Naive thymus-derived CD4-positive, alpha-beta T cell (primary cell): ENCODE data around the gene COX6A1. TPM values are rescaled to one million over a fixed set of nuclear protein-coding genes. Genes with fewer than 3 reads are reported as not detected.
A peak's percentile ranks its signal among the peaks of the same experiment; 100 is the strongest.

ENCODE experiments used
- ATAC-seq: fragments of 150-1000 bp; cut with Tn5 transposase; 2 replicates; pipeline ENCODE4 v1.10.0; 2021; ENCODE audit warnings: mild to moderate bottlenecking, moderate library complexity
- CTCF ChIA-PET: fragments of 350-600 bp; sonication (Branson Sonifier 250); formaldehyde crosslinking; loops from one replicate; lab custom pipeline; 2021; ENCODE audit warnings: antibody characterized with exemption; lab: Charles Lee
- POLR2A ChIA-PET: fragments of 350-600 bp; sonication (Branson Sonifier 250); formaldehyde crosslinking; loops from one replicate; lab custom pipeline; 2021; ENCODE audit warnings: antibody characterized with exemption, inconsistent platforms; lab: Charles Lee
- DNase-seq, 9 donors: peaks; one replicate each; pipeline versions ENCODE4 v3.0.0 to v3.0.0-alpha.2; 2020 to 2022; ENCODE audit warnings: mixed read lengths in 1 of 9
- H3K27ac ChIP-seq: one replicate; pipeline ENCODE4 v1.7.0; 2013; ENCODE audit warnings: mild to moderate bottlenecking, low read depth, low read length, moderate library complexity
- H3K27me3 ChIP-seq, 2 donors: one replicate each; pipeline ENCODE4 v1.7.0; 2013; ENCODE audit warnings: low read length in 2 of 2, mild to moderate bottlenecking in 2 of 2, moderate library complexity in 2 of 2; ENCODE audit not compliant: control insufficient read depth in 2 of 2, insufficient read depth in 2 of 2
- H3K36me3 ChIP-seq, 3 experiments: 1 replicate in 2 of 3; 2 replicates in 1 of 3; pipeline ENCODE4 v1.7.0; 2013; ENCODE audit warnings: low read length in 3 of 3, mild to moderate bottlenecking in 3 of 3, moderate library complexity in 1 of 3; ENCODE audit not compliant: insufficient read depth in 3 of 3, control insufficient read depth in 2 of 3
- H3K4me1 ChIP-seq, 2 donors: one replicate each; pipeline ENCODE4 v1.7.0; 2013; ENCODE audit warnings: low read length in 2 of 2, mild to moderate bottlenecking in 2 of 2, moderate library complexity in 1 of 2; ENCODE audit not compliant: control insufficient read depth in 2 of 2, insufficient read depth in 2 of 2
- H3K4me3 ChIP-seq: 2 replicates; pipeline ENCODE4 v1.7.0; 2013; ENCODE audit warnings: mild to moderate bottlenecking, low read length
- H3K9me3 ChIP-seq, 3 experiments: 1 replicate in 2 of 3; 2 replicates in 1 of 3; pipeline ENCODE4 v1.7.0; 2013; ENCODE audit warnings: low read length in 3 of 3; ENCODE audit not compliant: control insufficient read depth in 2 of 3
- H3K27ac Mint-ChIP-seq, 9 donors: one replicate each; pipeline ENCODE4 v1.8.0; 2020 to 2022; ENCODE audit warnings: mixed read lengths in 9 of 9, mild to moderate bottlenecking in 8 of 9, moderate library complexity in 5 of 9, inconsistent platforms in 2 of 9
- H3K27me3 Mint-ChIP-seq, 5 donors: one replicate each; pipeline ENCODE4 v1.8.0; 2021 to 2022; ENCODE audit warnings: mixed read lengths in 5 of 5, mild to moderate bottlenecking in 1 of 5
- H3K36me3 Mint-ChIP-seq, 5 donors: one replicate each; pipeline ENCODE4 v1.8.0; 2020 to 2022; ENCODE audit warnings: mixed read lengths in 5 of 5, mild to moderate bottlenecking in 3 of 5, inconsistent platforms in 1 of 5
- H3K4me1 Mint-ChIP-seq, 7 donors: one replicate each; pipeline ENCODE4 v1.8.0; 2020 to 2022; ENCODE audit warnings: mixed read lengths in 7 of 7, mild to moderate bottlenecking in 3 of 7, inconsistent platforms in 1 of 7
- H3K4me3 Mint-ChIP-seq, 10 donors: one replicate each; pipeline ENCODE4 v1.8.0; 2020 to 2022; ENCODE audit warnings: mild to moderate bottlenecking in 10 of 10, mixed read lengths in 10 of 10, moderate library complexity in 6 of 10, inconsistent platforms in 2 of 10
- H3K9me3 Mint-ChIP-seq, 11 donors: one replicate each; pipeline ENCODE4 v1.8.0; 2020 to 2022; ENCODE audit warnings: mixed read lengths in 11 of 11, mild to moderate bottlenecking in 4 of 11, inconsistent platforms in 1 of 11, moderate library complexity in 1 of 11
- intact Hi-C, 2 donors: fragments of 100-400 bp; cut with micrococcal nuclease; formaldehyde crosslinking; loops; one replicate each; pipeline ENCODE4 v1.15.1; 2023
- polyA plus RNA-seq, 2 donors: library from polyadenylated mRNA; unstranded; fragments of 300-500 nt; fragmentation: Illumina TruSeq; gene quantifications; one replicate each; pipeline ENCODE4 v1.2.3, GENCODE V29; 2021
- total RNA-seq, 6 experiments: library from RNA in 5 of 6; stranded (reverse) in 5 of 6; gene quantifications; 1 replicate in 5 of 6; 2 replicates in 1 of 6; pipeline ENCODE4 v1.2.3 and lab custom pipeline; 2021 to 2026

The COX6A1 gene
- total and polyA plus RNA-seq, 7 experiments from 2014 or later = 118 to 782 (median 163) TPM

GRCh38 chr12:120425797-120426196 lies 12.1 kb upstream of the COX6A1 start:
- CTCF ChIA-PET = no interaction called here
- H3K36me3 Mint-ChIP-seq = no peaks in the 10 kb centered on the region
- H3K4me3 Mint-ChIP-seq = no peak overlapping the region
- Histone ChIP-seq H3K27me3 (no peaks in the 10 kb centered on the region), H3K9me3 (no peaks in the 10 kb centered on the region), H3K4me3 (no peak overlapping the region), H3K27ac (no peak overlapping the region), H3K4me1 (no peaks in the 10 kb centered on the region), H3K36me3 (no peaks in the 10 kb centered on the region)
- peaks cover 0 to 3% (median 0%) of the 10 kb centered on the region in 11 donors for H3K9me3 Mint-ChIP-seq
- DNase-seq (no peak), ATAC-seq (no peak)
- POLR2A ChIA-PET = no interaction called here
- H3K27me3 Mint-ChIP-seq = peaks cover 0 to 17% (median 0%) of the 10 kb centered on the region in 5 donors
- no peak overlapping the region for H3K27ac Mint-ChIP-seq
- intact Hi-C loops = no loop called here
- peaks cover 3 to 7% (median 4%) of the 10 kb centered on the region in 7 donors for H3K4me1 Mint-ChIP-seq

GRCh38 chr12:120428597-120429229 lies 9.2 kb upstream of the COX6A1 start:
- no peak overlapping the region for H3K4me3 Mint-ChIP-seq
- POLR2A ChIA-PET = interaction anchor here (0.9 to 1.2 kb wide), 3 partner anchors 10 to 101 kb away, joined by 3 read pairs; partner anchors contain the start of gene PLA2G1B
- H3K4me1 Mint-ChIP-seq = peaks cover 0 to 5% (median 4%) of the 10 kb centered on the region in 7 donors
- H3K27me3 Mint-ChIP-seq = peaks cover 0 to 17% (median 4%) of the 10 kb centered on the region in 5 donors
- Histone ChIP-seq H3K27me3 (no peaks in the 10 kb centered on the region), H3K4me1 (no peaks in the 10 kb centered on the region), H3K4me3 (no peak overlapping the region), H3K9me3 (no peaks in the 10 kb centered on the region), H3K27ac (no peak overlapping the region), H3K36me3 (no peaks in the 10 kb centered on the region)
- no peak overlapping the region for H3K27ac Mint-ChIP-seq
- CTCF ChIA-PET = interaction anchor here (0.6 to 2.2 kb wide), 3 partner anchors 72 to 358 kb away, joined by 3 to 8 read pairs (median 4); no protein-coding TSS in a partner anchor
- intact Hi-C loops = no loop called here
- no peaks in the 10 kb centered on the region for H3K36me3 Mint-ChIP-seq
- peaks cover 0 to 5% (median 0%) of the 10 kb centered on the region in 11 donors for H3K9me3 Mint-ChIP-seq
- no peak for DNase-seq
- no peak for ATAC-seq

GRCh38 chr12:120429368-120429767 lies 8.5 kb upstream of the COX6A1 start:
- H3K27ac Mint-ChIP-seq = no peak overlapping the region
- no peaks in the 10 kb centered on the region for H3K9me3 ChIP-seq
- CTCF ChIA-PET = interaction anchor here (0.6 to 2.2 kb wide), 6 partner anchors 52 to 1784 kb away, joined by 3 to 8 read pairs (median 4); no protein-coding TSS in a partner anchor
- no peak overlapping the region for H3K4me3 ChIP-seq
- no peaks in the 10 kb centered on the region for H3K4me1 ChIP-seq
- H3K36me3 Mint-ChIP-seq = no peaks in the 10 kb centered on the region
- intact Hi-C loops = no loop called here
- H3K27ac ChIP-seq = no peak overlapping the region
- no peak overlapping the region for H3K4me3 Mint-ChIP-seq
- H3K27me3 Mint-ChIP-seq = peaks cover 0 to 17% (median 4%) of the 10 kb centered on the region in 5 donors
- no peaks in the 10 kb centered on the region for H3K36me3 ChIP-seq
- H3K9me3 Mint-ChIP-seq = peaks cover 0 to 5% (median 0%) of the 10 kb centered on the region in 11 donors
- no peaks in the 10 kb centered on the region for H3K27me3 ChIP-seq
- DNase-seq (no peak), ATAC-seq (no peak)
- POLR2A ChIA-PET = interaction anchor here (0.9 kb wide), 1 partner anchor 13 kb away, joined by 3 read pairs; no protein-coding TSS in a partner anchor
- H3K4me1 Mint-ChIP-seq = peaks cover 0 to 5% (median 4%) of the 10 kb centered on the region in 7 donors

- Histone ChIP-seq H3K27ac (no peak overlapping the region), H3K27me3 (no peaks in the 10 kb centered on the region), H3K4me1 (peaks cover 0 to 4% of the 10 kb centered on the region in 2 donors), H3K4me3 (no peak overlapping the region), H3K36me3 (no peaks in the 10 kb centered on the region), H3K9me3 (no peaks in the 10 kb centered on the region)
- Mint-ChIP-seq H3K4me1 (peaks cover 0 to 12% (median 11%) of the 10 kb centered on the region in 7 donors), H3K27me3 (peaks cover 0 to 12% (median 4%) of the 10 kb centered on the region in 5 donors), H3K36me3 (peaks cover 0 to 3% (median 0%) of the 10 kb centered on the region in 5 donors), H3K9me3 (peaks cover 0 to 5% (median 0%) of the 10 kb centered on the region in 11 donors), H3K4me3 (no peak overlapping the region), H3K27ac (no peak overlapping the region)
- intact Hi-C loops = loop anchor here in 1 of 2 donors (10.0 kb wide), 1 partner anchor 542 kb away; the partner anchor contains the start of gene HNF1A
- ATAC-seq (no peak), DNase-seq (no peak)
- ChIA-PET POLR2A (interaction anchor here (0.7 to 1.0 kb wide), 2 partner anchors 13 to 56 kb away, joined by 3 to 4 read pairs; partner anchors contain the start of genes GATC and TRIAP1), CTCF (interaction anchor here (0.6 to 1.0 kb wide), 4 partner anchors 14 to 385 kb away, joined by 3 to 6 read pairs (median 5); no protein-coding TSS in a partner anchor)
These were observed 5.0 kb upstream of the COX6A1 start for GRCh38 chr12:120432772-120433525.

GRCh38 chr12:120438495-120439198 lies 734 bp downstream of the COX6A1 start:
- DNase-seq (no peak), ATAC-seq (no peak)
- H3K4me1 ChIP-seq = peaks cover 15 to 20% of the 10 kb centered on the region in 2 donors
- POLR2A ChIA-PET = interaction anchor here (0.8 to 3.6 kb wide), 6 partner anchors 10 to 984 kb away, joined by 3 to 30 read pairs (median 5); partner anchors contain the start of genes DYNLL1, RNU4-1, RNU4-2 and SRSF9
- peaks cover 0 to 11% (median 0%) of the 10 kb centered on the region in 5 donors for H3K36me3 Mint-ChIP-seq
- H3K9me3 Mint-ChIP-seq = no peaks in the 10 kb centered on the region
- H3K27me3 Mint-ChIP-seq = peaks cover 0 to 4% (median 0%) of the 10 kb centered on the region in 5 donors
- intact Hi-C loops = loop anchor here (1.0 to 10.0 kb wide), 18 partner anchors 8 to 964 kb away; partner anchors contain the start of genes DYNLL1 (in 2 of the 2), GATC (in 2 of the 2), RNF10 (in 2 of the 2) and RPLP0 (in 2 of the 2)
- peak overlapping the region; percentile 87 to 100 (median 96) for H3K4me3 Mint-ChIP-seq
- no peaks in the 10 kb centered on the region for H3K9me3 ChIP-seq
- H3K36me3 ChIP-seq = peaks cover 7 to 18% (median 8%) of the 10 kb centered on the region in 3 experiments
- H3K27ac Mint-ChIP-seq = peak overlapping the region; percentile 88 to 97 (median 93)
- H3K4me3 ChIP-seq = peak overlapping the region; percentile 63
- peak overlapping the region; percentile 83 for H3K27ac ChIP-seq
- H3K27me3 ChIP-seq = no peaks in the 10 kb centered on the region
- peaks cover 17 to 34% (median 31%) of the 10 kb centered on the region in 7 donors for H3K4me1 Mint-ChIP-seq
- CTCF ChIA-PET = interaction anchor here (0.6 to 1.5 kb wide), 5 partner anchors 11 to 64 kb away, joined by 3 to 4 read pairs (median 3); partner anchors contain the start of gene SRSF9
